OCI-LY7 (cell line): ENCODE data around the gene UBXN6.

Source experiments
- EZH2phosphoT487 ChIP-seq: fragments of 200-600 bp; sonication (generic); IDR thresholded peaks from 2 replicates; pipeline ENCODE4 v1.6.1; 2018; ENCODE audit warnings: low read depth, borderline replicate concordance, mild to moderate bottlenecking, mixed run types, antibody characterized with exemption, low read length, moderate library complexity, mixed read lengths
- TF ChIP-seq, protein P1 (sequence below): fragments of 200-600 bp; sonication (generic); conservative IDR thresholded peaks from 2 replicates; pipeline ENCODE4 v1.5.1; 2014; ENCODE audit warnings: mild to moderate bottlenecking, antibody characterized with exemption, low read length, moderate library complexity, mixed read lengths

DNA sequence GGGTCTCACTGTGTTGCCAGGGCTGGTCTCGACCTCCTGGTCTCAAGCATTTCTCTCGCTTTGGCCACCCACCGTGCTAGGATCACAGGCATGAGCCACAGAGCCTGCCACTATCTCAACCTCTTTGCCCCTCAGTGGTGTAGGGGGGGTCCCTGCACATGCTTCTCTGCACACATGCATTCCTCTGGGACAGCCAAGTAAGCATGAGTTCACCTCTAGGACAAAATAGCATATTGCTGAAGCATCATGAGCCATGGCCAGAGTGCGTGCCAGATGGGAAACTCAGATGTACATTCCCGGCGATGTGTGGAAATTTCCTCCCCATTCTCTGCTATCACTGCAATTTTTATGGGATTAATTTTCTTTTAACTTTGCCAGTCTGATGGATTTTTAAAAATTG is 32.1 kb downstream of the UBXN6 start:
- TF ChIP-seq, protein P1, sequence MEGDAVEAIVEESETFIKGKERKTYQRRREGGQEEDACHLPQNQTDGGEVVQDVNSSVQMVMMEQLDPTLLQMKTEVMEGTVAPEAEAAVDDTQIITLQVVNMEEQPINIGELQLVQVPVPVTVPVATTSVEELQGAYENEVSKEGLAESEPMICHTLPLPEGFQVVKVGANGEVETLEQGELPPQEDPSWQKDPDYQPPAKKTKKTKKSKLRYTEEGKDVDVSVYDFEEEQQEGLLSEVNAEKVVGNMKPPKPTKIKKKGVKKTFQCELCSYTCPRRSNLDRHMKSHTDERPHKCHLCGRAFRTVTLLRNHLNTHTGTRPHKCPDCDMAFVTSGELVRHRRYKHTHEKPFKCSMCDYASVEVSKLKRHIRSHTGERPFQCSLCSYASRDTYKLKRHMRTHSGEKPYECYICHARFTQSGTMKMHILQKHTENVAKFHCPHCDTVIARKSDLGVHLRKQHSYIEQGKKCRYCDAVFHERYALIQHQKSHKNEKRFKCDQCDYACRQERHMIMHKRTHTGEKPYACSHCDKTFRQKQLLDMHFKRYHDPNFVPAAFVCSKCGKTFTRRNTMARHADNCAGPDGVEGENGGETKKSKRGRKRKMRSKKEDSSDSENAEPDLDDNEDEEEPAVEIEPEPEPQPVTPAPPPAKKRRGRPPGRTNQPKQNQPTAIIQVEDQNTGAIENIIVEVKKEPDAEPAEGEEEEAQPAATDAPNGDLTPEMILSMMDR = no peak
- no peak for TF ChIP-seq EZH2phosphoT487
